GM18526 (cell line): ENCODE results near the gene COL27A1.

Experiments used
- POLR2A ChIP-seq: IDR thresholded peaks from 3 replicates; pipeline ENCODE4 v1.6.1; 2011; ENCODE audit not compliant: insufficient read length; ENCODE audit errors: extremely low read depth

The COL27A1 gene

DNA sequence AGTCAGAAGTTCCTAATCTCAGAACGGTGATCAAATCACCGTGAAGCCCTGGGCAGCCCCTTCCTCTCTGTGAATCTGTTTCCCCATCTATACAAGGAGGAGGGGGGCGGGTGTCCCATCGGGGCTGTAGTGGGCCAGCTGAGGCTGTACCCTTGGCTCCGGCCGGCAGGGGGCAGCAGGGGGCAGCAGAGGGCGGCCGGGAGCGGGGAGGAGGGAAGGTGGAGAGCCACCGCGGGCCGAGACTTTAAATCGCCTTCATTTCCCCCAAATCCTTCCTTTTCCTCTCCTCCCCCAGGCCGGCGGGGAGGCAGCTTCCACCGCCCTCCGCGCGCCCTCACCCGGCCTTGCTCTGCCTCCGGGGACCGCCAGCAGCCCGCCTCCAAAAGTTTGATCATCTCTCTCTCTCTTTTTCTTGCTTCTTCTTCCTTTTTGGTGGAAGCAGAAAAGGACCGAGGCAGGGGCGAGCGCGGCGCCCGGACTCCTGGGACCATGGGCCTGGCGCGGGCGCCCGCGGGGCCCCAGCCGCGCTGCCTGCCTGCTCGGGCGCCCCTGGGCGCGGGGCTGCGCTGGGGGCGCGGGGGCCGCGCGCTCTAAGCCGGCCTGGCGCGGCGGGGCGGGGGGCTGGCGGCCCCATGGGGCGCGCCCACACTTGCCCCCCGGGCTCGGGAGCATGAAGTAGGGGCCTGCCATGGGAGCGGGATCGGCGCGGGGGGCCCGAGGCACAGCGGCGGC lies at the start of gene COL27A1:
TSS of gene COL27A1 (plus strand) at position 275 of the 732 bp plus-strand sequence. CDS start at position 689, 414 bp downstream.
- no peak for TF ChIP-seq POLR2A

DNA sequence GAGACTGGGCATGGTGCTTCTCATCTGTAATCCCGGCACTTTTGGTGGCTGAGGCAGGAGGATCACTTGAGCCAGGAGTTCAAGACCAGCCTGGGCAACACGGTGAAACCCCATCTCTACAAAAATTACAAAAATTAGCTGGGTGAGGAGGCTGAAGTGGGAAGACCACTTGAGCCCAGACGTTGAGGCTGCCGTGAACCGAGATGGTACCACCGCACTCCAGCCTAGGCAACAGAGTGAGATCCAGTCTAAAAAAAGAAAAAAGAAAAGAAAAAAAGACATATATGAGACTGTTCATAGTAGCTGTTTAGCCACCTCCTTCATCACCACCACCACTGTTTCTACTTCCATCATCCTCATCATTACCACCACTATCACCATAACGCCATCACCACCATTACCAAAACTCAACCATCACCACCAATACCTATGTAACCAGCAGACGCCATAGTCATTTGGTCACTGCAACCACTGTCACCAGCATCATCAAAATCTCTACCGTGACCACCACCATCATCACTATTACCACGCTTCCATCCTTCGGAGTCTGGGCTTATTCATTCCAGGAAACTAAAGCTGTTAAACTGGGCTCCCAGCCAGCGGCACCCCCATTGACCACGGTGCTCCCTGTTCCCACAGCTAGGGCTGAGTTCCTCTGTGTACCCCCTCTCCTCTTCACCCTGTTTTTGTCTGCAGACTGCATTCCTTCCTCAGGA lies 47.9 kb upstream of the COL27A1 start:
- no peak for TF ChIP-seq POLR2A

DNA sequence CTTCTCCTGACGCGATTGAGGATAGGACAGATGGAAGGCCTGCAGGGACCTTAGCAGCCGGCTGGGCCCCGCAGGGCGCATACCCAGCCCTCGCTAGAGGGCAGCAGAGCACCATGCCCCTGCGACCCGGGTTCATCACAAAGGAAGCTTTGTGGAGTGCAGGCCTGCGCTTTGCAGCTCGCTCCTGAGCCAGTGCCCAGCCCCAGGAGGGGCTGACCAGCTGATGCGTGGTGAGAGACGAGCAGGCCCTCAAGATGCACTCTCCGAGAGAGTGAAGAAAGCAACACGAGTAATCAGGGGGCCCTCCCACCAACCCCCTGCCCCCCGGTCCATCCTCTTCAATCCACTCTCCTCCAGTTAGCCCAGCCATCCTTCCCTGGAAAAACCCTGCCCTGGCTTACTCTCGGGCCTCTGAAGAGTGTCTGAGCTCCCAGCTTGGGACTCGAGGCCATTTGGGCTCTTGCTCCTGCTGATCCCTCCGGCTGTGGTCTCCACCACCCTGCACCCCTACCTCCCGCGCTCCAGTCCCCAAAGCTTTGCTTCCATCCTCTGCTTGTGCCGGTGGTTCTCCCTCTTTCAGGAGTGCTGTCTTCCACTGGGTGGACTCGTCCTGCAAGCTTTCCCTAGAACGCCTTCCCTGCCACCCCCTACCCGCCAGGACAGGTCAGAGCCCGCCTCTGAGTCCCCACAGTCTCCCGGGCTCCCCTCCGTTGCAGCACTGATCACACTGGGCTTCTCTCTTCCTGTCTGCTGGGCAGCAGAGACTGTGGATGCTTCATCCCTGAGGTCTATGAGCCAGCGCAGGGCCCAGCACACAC lies 47.1 kb upstream of the COL27A1 start:
- TF ChIP-seq POLR2A = no peak

DNA sequence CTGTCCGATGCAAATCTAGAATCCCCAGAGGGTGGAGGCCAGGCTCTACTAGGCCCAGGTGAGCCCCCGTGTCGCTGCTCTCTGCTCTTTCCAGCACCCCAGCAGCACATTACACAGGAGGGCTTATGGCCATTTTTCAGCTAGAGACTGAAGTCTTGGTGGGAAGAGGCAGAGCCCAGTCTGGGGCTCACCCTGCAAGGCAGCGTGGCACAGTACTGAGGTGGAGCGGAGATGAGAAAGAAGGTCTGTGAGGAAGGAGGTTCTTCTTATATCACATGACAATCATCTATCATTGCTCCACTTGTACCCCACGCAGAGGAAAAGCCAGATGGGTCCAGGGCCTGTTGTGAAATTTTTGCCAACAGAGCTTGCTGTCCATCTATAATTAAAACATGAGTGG lies 46.2 kb upstream of the COL27A1 start:
- no peak for TF ChIP-seq POLR2A

DNA sequence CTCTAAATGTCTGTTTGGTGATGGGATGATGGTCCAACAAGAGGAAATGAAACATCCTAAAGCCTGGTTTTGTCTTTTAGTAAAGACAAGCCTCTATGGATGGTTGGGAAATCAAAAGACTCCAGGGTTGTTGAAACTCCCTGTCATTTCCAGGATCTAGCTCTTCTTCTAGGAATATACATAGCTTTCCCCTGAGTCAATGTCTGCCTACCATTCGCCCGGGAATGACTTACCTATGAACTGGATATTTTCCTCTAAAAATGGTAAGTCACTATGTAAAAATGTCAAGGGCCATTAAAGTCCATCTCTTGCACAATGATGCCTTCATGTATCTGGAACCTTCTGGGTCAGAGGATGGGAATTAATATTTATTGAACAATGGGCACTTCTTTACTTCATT lies 45.2 kb upstream of the COL27A1 start:
- TF ChIP-seq POLR2A = no peak

DNA sequence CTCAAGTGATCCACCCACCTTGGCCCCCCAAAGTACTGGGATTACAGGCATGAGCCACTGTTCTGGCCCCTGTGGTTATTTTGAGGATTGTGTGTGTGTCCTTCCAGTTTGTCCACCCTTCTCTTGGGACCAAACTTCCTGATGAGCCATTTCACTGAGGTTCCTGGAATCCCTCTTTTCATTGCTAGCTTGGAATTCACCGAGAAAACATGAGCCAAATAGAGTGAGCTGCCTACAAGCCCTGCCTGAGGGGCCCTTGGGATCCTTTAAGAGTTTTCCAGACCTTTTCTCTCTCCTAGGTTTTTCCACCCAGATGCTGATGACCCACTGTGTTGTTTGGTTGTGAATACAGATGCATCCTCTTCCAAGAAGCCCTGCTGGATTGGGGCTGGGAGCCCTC lies 43.0 kb upstream of the COL27A1 start:
- TF ChIP-seq POLR2A = no peak

DNA sequence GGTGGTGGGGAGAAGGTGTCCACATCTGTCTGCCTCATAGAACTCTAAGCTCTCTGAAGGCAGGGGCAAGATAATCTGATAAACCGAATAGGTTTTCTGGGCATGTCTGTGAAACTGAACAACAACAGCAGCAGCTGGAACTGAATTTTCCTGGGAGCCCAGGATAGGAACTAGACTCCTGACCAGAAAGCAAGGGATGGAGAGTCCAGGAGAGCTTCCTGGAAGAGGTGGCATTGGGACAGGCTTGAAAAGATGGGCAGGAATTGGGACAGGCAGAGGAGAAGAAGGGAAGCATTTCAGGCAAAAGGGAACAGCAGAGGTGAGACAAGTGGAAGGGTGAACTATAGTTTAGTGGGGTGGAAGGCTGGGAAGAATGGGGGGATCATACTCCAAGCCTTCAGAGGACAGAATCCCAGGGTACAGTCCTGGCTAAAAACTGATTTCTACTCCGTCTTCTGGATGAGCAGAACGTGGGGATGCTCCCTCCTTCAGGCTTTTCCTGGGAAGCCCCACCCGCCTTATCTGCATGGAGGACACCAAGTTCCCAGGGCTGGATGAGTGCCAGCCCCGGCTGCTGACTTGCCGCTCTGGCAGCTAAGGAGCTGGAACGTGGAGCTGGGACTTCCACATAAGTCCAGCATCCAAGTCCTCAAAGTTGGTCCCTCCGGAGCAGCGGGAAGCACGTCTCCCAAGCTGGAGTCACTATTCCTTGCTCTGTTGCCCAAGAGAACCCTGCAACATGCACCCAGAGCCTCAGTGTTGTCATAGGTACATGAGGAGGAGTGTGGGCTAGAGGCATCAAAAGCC lies 42.4 kb upstream of the COL27A1 start:
- no peak for TF ChIP-seq POLR2A

DNA sequence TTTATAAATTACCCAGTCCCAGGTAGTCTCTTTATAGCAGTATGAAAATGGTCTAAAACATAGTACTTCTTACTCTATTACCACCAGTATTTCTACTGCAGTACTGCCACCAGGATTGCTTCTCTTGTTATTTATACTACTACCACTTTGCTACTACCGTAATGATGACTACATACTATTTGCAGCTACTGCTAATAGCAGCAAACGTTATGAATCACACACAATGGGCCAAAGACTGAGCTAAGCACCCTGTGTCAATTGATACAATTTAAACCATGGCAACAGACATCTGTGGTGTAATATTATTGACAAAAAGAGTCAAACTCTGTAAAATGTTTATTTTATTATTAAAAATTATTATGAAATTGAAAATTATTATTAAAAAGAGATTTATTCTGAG lies 41.0 kb upstream of the COL27A1 start:
- no peak for TF ChIP-seq POLR2A

DNA sequence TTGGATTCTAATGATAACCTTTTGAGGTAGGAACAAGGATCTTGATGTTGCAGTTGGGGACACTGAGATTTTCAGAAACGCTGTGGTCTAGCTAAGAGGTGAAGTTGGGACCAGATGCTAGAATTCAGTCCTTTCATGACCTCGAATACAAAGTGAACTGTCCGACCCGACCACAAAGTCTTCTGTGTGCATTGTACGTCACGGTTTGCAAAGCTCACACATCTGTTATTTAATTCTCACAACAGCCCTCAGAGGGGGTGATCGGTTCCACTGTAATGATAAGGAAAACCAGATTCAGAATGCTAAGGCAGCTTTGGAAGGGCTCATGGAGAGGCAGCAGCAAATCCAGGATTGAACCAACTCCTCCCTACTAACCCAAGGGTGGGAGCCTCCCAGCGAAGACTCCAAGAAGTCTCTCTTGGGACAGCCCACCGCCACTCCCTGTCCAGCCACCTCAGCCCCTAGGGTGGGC lies 39.6 kb upstream of the COL27A1 start:
- TF ChIP-seq POLR2A = no peak

DNA sequence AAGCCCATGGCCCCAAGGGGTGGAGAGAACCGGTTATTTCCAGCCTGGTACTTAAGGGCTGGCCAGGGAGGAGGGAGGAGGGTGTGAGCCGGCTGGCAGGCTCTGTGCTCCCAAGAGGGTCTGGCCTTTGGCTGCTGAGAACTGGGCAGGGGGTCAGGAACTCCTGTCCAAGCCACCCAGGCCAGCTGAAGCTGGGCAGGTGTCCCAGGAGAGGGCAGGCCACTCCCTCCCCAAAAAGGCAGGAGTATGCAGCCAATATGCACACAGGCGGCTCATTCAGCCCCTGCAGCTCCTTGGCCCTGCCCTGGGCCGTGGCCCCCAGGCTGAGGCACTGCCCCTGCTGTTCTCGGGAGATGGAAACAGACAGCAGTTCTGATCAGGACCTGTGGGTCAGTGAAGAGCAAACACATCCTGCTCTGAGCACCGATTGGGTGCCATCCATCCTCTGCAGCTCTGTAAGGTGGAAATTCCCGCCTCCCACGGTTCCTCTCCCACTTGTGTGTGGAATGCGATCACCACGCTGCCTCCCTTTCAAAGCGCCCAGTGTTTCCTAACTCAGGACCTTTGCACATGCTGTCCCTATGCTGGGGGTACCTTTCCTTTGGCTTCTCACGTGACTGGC lies 39.1 kb upstream of the COL27A1 start:
- no peak for TF ChIP-seq POLR2A

DNA sequence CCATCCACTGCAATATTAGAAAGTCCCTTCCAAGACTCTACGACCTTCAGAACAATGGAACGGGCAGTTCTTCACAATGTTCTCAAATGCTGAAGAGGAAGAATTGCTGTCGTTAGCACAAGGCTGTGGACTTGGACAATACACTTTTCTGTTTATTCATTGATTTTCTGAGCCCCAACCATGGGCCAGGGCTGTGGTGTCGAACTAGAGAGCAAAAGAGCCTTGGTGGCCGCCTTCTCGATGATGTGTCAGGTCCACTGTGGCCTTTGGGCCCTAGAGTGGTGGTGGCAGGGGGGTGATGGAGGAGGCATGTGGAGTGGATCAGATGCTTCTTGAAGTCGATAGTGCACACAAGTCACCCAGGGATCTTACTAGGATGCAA lies 37.7 kb upstream of the COL27A1 start:
- TF ChIP-seq POLR2A = no peak

DNA sequence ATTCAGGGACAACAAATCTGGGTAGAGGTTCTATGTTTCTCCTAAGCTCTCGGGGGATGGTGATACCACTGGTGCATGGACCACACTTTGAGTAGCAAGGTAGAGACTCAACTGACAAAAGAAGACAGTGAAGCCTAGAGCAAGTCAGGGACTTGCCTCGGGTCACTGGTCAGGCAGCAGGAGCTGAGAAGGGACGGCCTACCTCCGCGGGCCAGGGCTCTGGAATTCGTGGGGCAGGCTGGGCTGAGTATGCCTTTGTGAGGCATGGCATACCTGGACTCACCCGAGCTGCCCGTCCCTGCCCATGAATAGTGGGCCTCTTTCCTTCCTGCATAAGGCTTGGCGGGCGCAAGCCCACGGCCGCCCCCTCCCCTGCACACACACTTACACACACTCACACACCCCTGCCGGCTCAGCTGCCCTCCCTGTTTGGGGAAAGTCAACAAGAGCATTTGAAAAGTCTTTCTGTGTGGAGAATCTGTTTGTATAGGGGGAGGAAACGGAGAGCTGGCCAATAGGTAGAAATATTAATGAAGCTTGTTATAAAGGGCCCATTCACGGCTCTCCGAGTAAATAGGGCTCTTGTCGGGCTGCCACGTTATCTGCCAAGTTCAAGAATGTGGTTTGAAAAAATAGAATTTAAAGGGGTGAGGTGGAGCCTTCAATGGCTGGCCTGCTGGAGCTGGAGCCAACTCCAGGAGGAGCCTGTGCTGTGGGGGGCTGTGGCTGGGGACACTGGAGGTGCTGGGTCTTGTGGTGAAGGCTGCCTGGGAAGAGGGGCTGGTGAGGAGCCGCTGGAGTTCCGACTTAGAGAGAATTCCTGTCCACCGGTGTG lies 37.1 kb upstream of the COL27A1 start:
- no peak for TF ChIP-seq POLR2A
